Activated T-helper 1 cell treated with anti-CD3 and anti-CD28 coated beads, Interleukin-12 subunit alpha, Interleukin-12 subunit beta, Interleukin-2, Interleukin-4 antibody, amounts not matched to agents 30 ng/mL and 10 ng/mL and 1 ng/mL, durations not matched to agents 14 hours and 24 hours and 36 hours (primary cell): ENCODE results near the gene SLC25A30. TPM values are rescaled to one million over a fixed set of nuclear protein-coding genes. Genes with fewer than 3 reads are reported as not detected.
"Not testable (repeated sequence)": the region's sequence is repeated elsewhere in the genome, so short reads cannot be mapped to it uniquely, and the experiment has no call there.

Experiments used
- DNase-seq: peaks from one replicate; pipeline ENCODE4 v3.0.0; 2021; ENCODE audit warnings: low spot score
- H3K27ac Mint-ChIP-seq: one replicate; pipeline ENCODE4 v1.8.0; 2021; ENCODE audit warnings: mild to moderate bottlenecking, mixed read lengths
- H3K27me3 Mint-ChIP-seq: one replicate; pipeline ENCODE4 v1.8.0; 2022; ENCODE audit warnings: mild to moderate bottlenecking, moderate library complexity, mixed read lengths; ENCODE audit not compliant: insufficient read depth
- H3K36me3 Mint-ChIP-seq: one replicate; pipeline ENCODE4 v1.8.0; 2021; ENCODE audit warnings: low read depth, mixed read lengths
- H3K4me1 Mint-ChIP-seq: one replicate; pipeline ENCODE4 v1.8.0; 2021; ENCODE audit warnings: low read depth, mixed read lengths
- H3K4me3 Mint-ChIP-seq: one replicate; pipeline ENCODE4 v1.8.0; 2021; ENCODE audit warnings: mild to moderate bottlenecking, moderate library complexity, mixed read lengths
- H3K9me3 Mint-ChIP-seq: one replicate; pipeline ENCODE4 v1.8.0; 2021; ENCODE audit warnings: mixed read lengths
- intact Hi-C: fragments of 100-400 bp; cut with micrococcal nuclease; formaldehyde crosslinking; loops from one replicate; pipeline ENCODE4 v1.15.1; 2024
- total RNA-seq: library from RNA; stranded (reverse); gene quantifications from 2 replicates; pipeline ENCODE4 v1.2.3, GENCODE V29; 2022

The SLC25A30 gene
- total RNA-seq, 1 donor from 2014 or later: 16.3 TPM

GRCh38 chr13:45398877-45399276, 19.3 kb downstream of the SLC25A30 start:
- DNase-seq: peak; percentile 73
- Mint-ChIP-seq H3K36me3 (peaks cover 48% of the 10 kb centered on the region), H3K27ac (peak overlapping the region; percentile 80), H3K9me3 (no peaks in the 10 kb centered on the region), H3K4me3 (no peak overlapping the region), H3K4me1 (peaks cover 64% of the 10 kb centered on the region), H3K27me3 (no peaks in the 10 kb centered on the region)
- intact Hi-C loops: loop anchor here (1.0 to 10.0 kb wide), 6 partner anchors 19 to 1204 kb away; partner anchors contain the start of genes COG3 and SLC25A30

- H3K9me3 Mint-ChIP-seq: no peaks in the 10 kb centered on the region
- peaks cover 44% of the 10 kb centered on the region for H3K36me3 Mint-ChIP-seq
- no peaks in the 10 kb centered on the region for H3K27me3 Mint-ChIP-seq
These were observed 21.6 kb downstream of the SLC25A30 start for GRCh38 chr13:45396533-45397095.

GRCh38 chr13:45393941-45394570, 24.1 kb downstream of the SLC25A30 start:
- H3K4me1 Mint-ChIP-seq: peaks cover 51% of the 10 kb centered on the region
- H3K36me3 Mint-ChIP-seq: peaks cover 45% of the 10 kb centered on the region
- H3K4me3 Mint-ChIP-seq: no peak overlapping the region
- H3K27me3 Mint-ChIP-seq: no peaks in the 10 kb centered on the region
- H3K9me3 Mint-ChIP-seq: no peaks in the 10 kb centered on the region
- no peak for DNase-seq
- no peak overlapping the region for H3K27ac Mint-ChIP-seq
- intact Hi-C loops: loop anchor here (2.0 to 10.0 kb wide), 2 partner anchors 347 to 1199 kb away; no protein-coding TSS in a partner anchor

More at GRCh38 chr13:45396533-45397095, 21.6 kb downstream of the SLC25A30 start:
- no peak for DNase-seq
- Mint-ChIP-seq H3K4me3 (peak overlapping the region; percentile 7), H3K4me1 (peaks cover 67% of the 10 kb centered on the region), H3K27ac (peak overlapping the region; percentile 18)
- intact Hi-C loops: loop anchor here (1.0 to 10.0 kb wide), 7 partner anchors 21 to 1202 kb away; partner anchors contain the start of gene TPT1

- intact Hi-C loops: loop anchor here (10.0 kb wide), 1 partner anchor 1198 kb away; no protein-coding TSS in a partner anchor
- H3K27ac Mint-ChIP-seq: no peak overlapping the region
- H3K9me3 Mint-ChIP-seq: no peaks in the 10 kb centered on the region
- no peaks in the 10 kb centered on the region for H3K27me3 Mint-ChIP-seq
- H3K36me3 Mint-ChIP-seq: peaks cover 37% of the 10 kb centered on the region
- H3K4me1 Mint-ChIP-seq: peaks cover 38% of the 10 kb centered on the region
- DNase-seq: no peak
- no peak overlapping the region for H3K4me3 Mint-ChIP-seq
These were observed 25.4 kb downstream of the SLC25A30 start for GRCh38 chr13:45392811-45393210.

GRCh38 chr13:45391926-45392325, 26.2 kb downstream of the SLC25A30 start:
- no peaks in the 10 kb centered on the region for H3K27me3 Mint-ChIP-seq
- DNase-seq: no peak
- H3K4me1 Mint-ChIP-seq: peaks cover 34% of the 10 kb centered on the region
- peaks cover 39% of the 10 kb centered on the region for H3K36me3 Mint-ChIP-seq
- H3K27ac Mint-ChIP-seq: no peak overlapping the region
- intact Hi-C loops: loop anchor here (10.0 kb wide), 1 partner anchor 1197 kb away; no protein-coding TSS in a partner anchor
- H3K4me3 Mint-ChIP-seq: no peak overlapping the region
- no peaks in the 10 kb centered on the region for H3K9me3 Mint-ChIP-seq

- intact Hi-C loops: loop anchor here (10.0 kb wide), 1 partner anchor 1196 kb away; no protein-coding TSS in a partner anchor
- not testable (repeated sequence) for DNase-seq, H3K4me3 Mint-ChIP-seq, H3K9me3 Mint-ChIP-seq, H3K27ac Mint-ChIP-seq, H3K27me3 Mint-ChIP-seq
- Mint-ChIP-seq H3K4me1 (peaks cover 29% of the 10 kb centered on the region), H3K36me3 (peaks cover 36% of the 10 kb centered on the region)
These were observed 27.0 kb downstream of the SLC25A30 start for GRCh38 chr13:45391128-45391527.

- not testable (repeated sequence) for H3K27me3 Mint-ChIP-seq, H3K9me3 Mint-ChIP-seq, H3K4me3 Mint-ChIP-seq, H3K27ac Mint-ChIP-seq, DNase-seq
- H3K4me1 Mint-ChIP-seq: peaks cover 21% of the 10 kb centered on the region
- peaks cover 28% of the 10 kb centered on the region for H3K36me3 Mint-ChIP-seq
- intact Hi-C loops: loop anchor here (10.0 kb wide), 1 partner anchor 1196 kb away; no protein-coding TSS in a partner anchor
These were observed 27.8 kb downstream of the SLC25A30 start for GRCh38 chr13:45390348-45390747.

GRCh38 chr13:45388664-45389063, 29.5 kb downstream of the SLC25A30 start:
- peaks cover 6% of the 10 kb centered on the region for H3K4me1 Mint-ChIP-seq
- DNase-seq: no peak
- H3K27ac Mint-ChIP-seq: no peak overlapping the region
- H3K4me3 Mint-ChIP-seq: no peak overlapping the region
- peaks cover 29% of the 10 kb centered on the region for H3K36me3 Mint-ChIP-seq
- intact Hi-C loops: no loop called here
- no peaks in the 10 kb centered on the region for H3K27me3 Mint-ChIP-seq
- H3K9me3 Mint-ChIP-seq: no peaks in the 10 kb centered on the region

GRCh38 chr13:45386892-45387575, 31.1 kb downstream of the SLC25A30 start:
- H3K4me1 Mint-ChIP-seq, H3K9me3 Mint-ChIP-seq, H3K27ac Mint-ChIP-seq, H3K27me3 Mint-ChIP-seq, H3K4me3 Mint-ChIP-seq, intact Hi-C loops, DNase-seq: not testable (repeated sequence)
- peaks cover 24% of the 10 kb centered on the region for H3K36me3 Mint-ChIP-seq

- DNase-seq: no peak
- Mint-ChIP-seq H3K36me3 (peaks cover 21% of the 10 kb centered on the region), H3K27ac (no peak overlapping the region), H3K9me3 (no peaks in the 10 kb centered on the region), H3K4me1 (peaks cover 5% of the 10 kb centered on the region), H3K27me3 (no peaks in the 10 kb centered on the region), H3K4me3 (no peak overlapping the region)
- intact Hi-C loops: no loop called here
These were observed 32.1 kb downstream of the SLC25A30 start for GRCh38 chr13:45385907-45386553.

- Mint-ChIP-seq H3K36me3 (peaks cover 15% of the 10 kb centered on the region), H3K27me3 (no peaks in the 10 kb centered on the region), H3K27ac (no peak overlapping the region), H3K4me1 (peaks cover 5% of the 10 kb centered on the region), H3K4me3 (no peak overlapping the region), H3K9me3 (no peaks in the 10 kb centered on the region)
- DNase-seq: no peak
- intact Hi-C loops: no loop called here
These were observed 32.9 kb downstream of the SLC25A30 start for GRCh38 chr13:45385320-45385719.

- H3K27ac Mint-ChIP-seq: no peak overlapping the region
- no peaks in the 10 kb centered on the region for H3K27me3 Mint-ChIP-seq
- peaks cover 5% of the 10 kb centered on the region for H3K4me1 Mint-ChIP-seq
- no peak for DNase-seq
- H3K4me3 Mint-ChIP-seq: no peak overlapping the region
- no peaks in the 10 kb centered on the region for H3K9me3 Mint-ChIP-seq
- intact Hi-C loops: no loop called here
- H3K36me3 Mint-ChIP-seq: peaks cover 13% of the 10 kb centered on the region
These were observed 33.5 kb downstream of the SLC25A30 start for GRCh38 chr13:45384474-45385174.
